K562 (cell line): ENCODE measurements around the gene PLAAT3. TPM values are rescaled to one million over a fixed set of nuclear protein-coding genes. Genes with fewer than 3 reads are reported as not detected.

Experiments
- ATF2 ChIP-seq: sonication (generic); formaldehyde crosslinking; IDR thresholded peaks from 2 replicates; pipeline ENCODE4 v1.8.1; 2022; ENCODE audit warnings: missing genetic modification reagents
- ATF4 ChIP-seq: fragments of 450-650 bp; formaldehyde crosslinking; IDR thresholded peaks from 2 replicates; pipeline ENCODE4 v1.4.0; 2022; ENCODE audit warnings: mild to moderate bottlenecking, moderate library complexity
- CEBPB ChIP-seq: fragments of 450-650 bp; IDR thresholded peaks from 2 replicates; pipeline ENCODE4 v1.6.1; 2016; ENCODE audit warnings: missing genetic modification characterization, missing compliant biosample characterization
- CREB1 ChIP-seq, 2 experiments: sonication (generic) in 1 of 2; formaldehyde crosslinking in 1 of 2; IDR thresholded peaks; 2 replicates each; pipeline versions ENCODE4 v1.6.1 to v1.8.0; 2012 to 2022; ENCODE audit warnings: inconsistent platforms in 1 of 2, mild to moderate bottlenecking in 1 of 2, missing genetic modification reagents in 1 of 2, moderate library complexity in 1 of 2
- GABPA ChIP-seq: fragments of 200-800 bp; sonication (Bioruptor generic); conservative IDR thresholded peaks from 2 replicates; pipeline ENCODE4 v1.6.1; 2016; ENCODE audit warnings: low read depth, missing genetic modification characterization, missing compliant biosample characterization
- HNRNPH1 ChIP-seq: fragments of 200-400 bp; formaldehyde crosslinking; optimal IDR thresholded peaks from 2 replicates; pipeline ENCODE3; 2017; ENCODE audit warnings: low read depth, mild to moderate bottlenecking, low read length, moderate library complexity
- KAT8 ChIP-seq: fragments of 450-650 bp; IDR thresholded peaks from 2 replicates; pipeline ENCODE4 v1.6.1; 2016; ENCODE audit warnings: low read depth, mild to moderate bottlenecking
- MAFK ChIP-seq: IDR thresholded peaks from 2 replicates; pipeline ENCODE4 v1.6.1; 2011; ENCODE audit warnings: low read length, improper control_type of control experiment
- MNT ChIP-seq, 2 experiments: fragments of 450-650 bp; conservative IDR thresholded peaks; 2 replicates each; pipeline ENCODE4 v1.6.1; 2017; ENCODE audit warnings: mild to moderate bottlenecking in 2 of 2, moderate library complexity in 2 of 2
- NCOR1 ChIP-seq: fragments of 450-650 bp; IDR thresholded peaks from 2 replicates; pipeline ENCODE4 v1.6.1; 2016; ENCODE audit warnings: mild to moderate bottlenecking, moderate library complexity
- NFIX ChIP-seq: fragments of 250-450 bp; sonication (Bioruptor Pico); IDR thresholded peaks from 2 replicates; pipeline ENCODE4 v1.4.0; 2020; ENCODE audit warnings: low read depth, mild to moderate bottlenecking, moderate library complexity
- NKRF ChIP-seq: fragments of 450-650 bp; IDR thresholded peaks from 2 replicates; pipeline ENCODE4 v1.6.1; 2016; ENCODE audit warnings: borderline replicate concordance
- RBM25 ChIP-seq: fragments of 200-400 bp; formaldehyde crosslinking; IDR thresholded peaks from 2 replicates; pipeline ENCODE4 v1.6.1; 2018; ENCODE audit warnings: low read length, low read depth, moderate library complexity; ENCODE audit not compliant: severe bottlenecking
- TEAD4 ChIP-seq, 2 experiments: sonication (generic) in 1 of 2; formaldehyde crosslinking in 1 of 2; IDR thresholded peaks; 2 replicates each; pipeline versions ENCODE4 v1.6.1 to v1.8.0; 2012 to 2022; ENCODE audit warnings: borderline replicate concordance in 1 of 2, inconsistent platforms in 1 of 2, low read length in 1 of 2, mild to moderate bottlenecking in 1 of 2, missing genetic modification reagents in 1 of 2
- ZBED1 ChIP-seq: IDR thresholded peaks from 2 replicates; pipeline ENCODE4 v1.6.1; 2014
- ZEB2 ChIP-seq: fragments of 450-650 bp; IDR thresholded peaks from 2 replicates; pipeline ENCODE4 v1.6.1; 2016
- ZNF140 ChIP-seq: fragments of 250-450 bp; sonication (Bioruptor Pico); IDR thresholded peaks from 2 replicates; pipeline ENCODE4 v1.8.0; 2021; ENCODE audit warnings: moderate library complexity, mild to moderate bottlenecking, inconsistent platforms
- ZNF184 ChIP-seq: sonication (generic); formaldehyde crosslinking; IDR thresholded peaks from 2 replicates; pipeline ENCODE4 v1.5.0; 2020; ENCODE audit warnings: missing genetic modification reagents
- ZNF277 ChIP-seq: fragments of 250-450 bp; sonication (Bioruptor Pico); IDR thresholded peaks from 2 replicates; pipeline ENCODE4 v1.8.0; 2022; ENCODE audit warnings: inconsistent platforms, mild to moderate bottlenecking, moderate library complexity, borderline replicate concordance
- ZSCAN29 ChIP-seq: fragments of 450-650 bp; IDR thresholded peaks from 2 replicates; pipeline ENCODE4 v1.6.1; 2017
- polyA plus RNA-seq, 8 experiments: library from polyadenylated mRNA; depleted of rRNA in 4 of 8; stranded (reverse) in 5 of 8; unstranded in 3 of 8; fragments of >200 nt; fragmentation: Nextera tagmentation in 2 of 8; fragmentation: Illumina TruSeq in 1 of 8; extraction: Ambion mirVana in 2 of 8; extraction: Trizol in 1 of 8; gene quantifications; 2 replicates each; pipeline versions ENCODE4 v1.2.1 to v1.2.3, GENCODE V29; 2011 to 2014; ENCODE audit warnings: inconsistent platforms in 1 of 8, missing spikeins in 1 of 8
- total RNA-seq, 7 experiments: library from RNA; depleted of rRNA in 6 of 7; stranded (reverse); fragments of >200 nt in 6 of 7; fragmentation: Illumina TruSeq in 2 of 7; extraction: Trizol in 2 of 7; gene quantifications; 2 replicates each; pipeline versions ENCODE4 v1.2.1 to v1.2.3, GENCODE V29; 2011 to 2021; ENCODE audit warnings: low replicate concordance in 1 of 7

PLAAT3 gene
- total and polyA plus RNA-seq, 9 of the 15 experiments (the other 6 are each of a cell fraction or from before 2014, with no cell fraction given), result 0.80 to 2.7 (median 1.4) TPM

GRCh38 chr11:63614136-63614671 lies at the start of gene PLAAT3 (continued):
- TF ChIP-seq ZNF277 (no peak), CREB1 (IDR thresholded peaks at IDR 0.05) (no peak; the same call in 1 of the 2 replicates), CREB1 (CRISPR knock-in tag; IDR thresholded peaks at IDR 0.05) (no peak), KAT8 (no peak), ZSCAN29 (no peak), MAFK (no peak), NKRF (no peak), ZBED1 (no peak), ATF2 (CRISPR knock-in tag) (no peak), NCOR1 (peak; percentile 47), NFIX (no peak), TEAD4 (IDR thresholded peaks at IDR 0.05; ENCODE audit: low read length) (peak; percentile 69; the same call in 1 of the 2 replicates), TEAD4 (CRISPR knock-in tag; IDR thresholded peaks at IDR 0.05; ENCODE audit: borderline replicate concordance) (no peak), ZNF140 (no peak), HNRNPH1 (no peak), ZNF184 (CRISPR knock-in tag) (no peak), MNT (conservative IDR thresholded peaks at IDR 0.05) (peak in 1 of 2 experiments; percentile 38; a peak in 1 of 4 replicates), ZEB2 (peak; percentile 53), ATF4 (CRISPR knock-in tag) (no peak), GABPA (no peak), CEBPB (tag) (no peak), RBM25 (no peak)
